Stimulated activated CD8-positive, alpha-beta memory T cell treated with anti-CD3 and anti-CD28 coated beads, Interleukin-7, amount 100 ng/mL, for 1 hour (primary cell): ENCODE measurements around the gene EFEMP1.

Experiments
- DNase-seq, 2 donors: peaks; one replicate each; pipeline ENCODE4 v3.0.0-alpha.2; 2020; ENCODE audit warnings: low read depth in 2 of 2

The EFEMP1 gene, protein sequence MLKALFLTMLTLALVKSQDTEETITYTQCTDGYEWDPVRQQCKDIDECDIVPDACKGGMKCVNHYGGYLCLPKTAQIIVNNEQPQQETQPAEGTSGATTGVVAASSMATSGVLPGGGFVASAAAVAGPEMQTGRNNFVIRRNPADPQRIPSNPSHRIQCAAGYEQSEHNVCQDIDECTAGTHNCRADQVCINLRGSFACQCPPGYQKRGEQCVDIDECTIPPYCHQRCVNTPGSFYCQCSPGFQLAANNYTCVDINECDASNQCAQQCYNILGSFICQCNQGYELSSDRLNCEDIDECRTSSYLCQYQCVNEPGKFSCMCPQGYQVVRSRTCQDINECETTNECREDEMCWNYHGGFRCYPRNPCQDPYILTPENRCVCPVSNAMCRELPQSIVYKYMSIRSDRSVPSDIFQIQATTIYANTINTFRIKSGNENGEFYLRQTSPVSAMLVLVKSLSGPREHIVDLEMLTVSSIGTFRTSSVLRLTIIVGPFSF

DNA sequence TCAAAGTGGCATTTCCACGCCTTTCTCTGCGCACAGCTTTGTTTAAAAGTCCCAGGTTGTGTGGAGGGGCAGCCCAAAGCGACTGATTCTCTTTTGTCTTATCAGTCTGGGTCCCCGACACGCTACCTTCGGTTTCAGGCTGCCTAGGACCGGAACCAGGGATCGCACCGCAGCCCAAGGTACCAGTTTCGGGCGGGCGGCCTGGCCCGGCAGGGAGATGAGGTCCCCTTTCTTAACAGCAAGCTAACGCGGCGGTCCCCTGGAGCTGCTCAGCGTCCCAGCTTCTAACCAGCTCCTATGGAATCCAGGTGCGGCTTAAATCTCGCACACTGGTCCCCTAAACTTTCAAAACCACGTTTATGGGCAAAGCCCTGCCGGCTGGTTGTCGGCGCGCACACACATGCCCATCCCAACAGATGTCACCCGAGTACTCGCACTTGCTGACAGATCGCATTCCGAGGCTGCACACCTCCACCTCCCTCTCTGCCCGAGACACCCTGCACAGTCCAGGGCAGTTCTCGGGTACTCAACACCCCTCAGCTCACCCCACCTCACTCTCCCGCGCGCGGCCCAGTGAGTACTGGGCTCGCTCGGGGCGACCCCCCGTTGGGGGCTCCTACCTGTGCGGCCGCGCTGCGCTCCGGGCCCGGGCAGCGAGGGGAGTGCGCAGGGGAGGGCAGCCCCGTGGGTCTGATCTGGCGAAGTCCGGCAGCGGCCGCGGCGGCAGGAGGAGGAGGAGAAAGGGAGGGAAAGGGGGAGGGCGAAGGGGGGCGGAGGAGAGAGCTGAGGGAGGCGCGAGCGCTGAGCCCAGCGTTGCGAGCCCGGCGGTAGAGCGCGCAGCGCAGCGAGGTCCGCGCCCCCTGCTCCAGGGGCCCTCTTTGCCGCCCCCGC, at the start of gene EFEMP1:
TSS of gene EFEMP1 (minus strand) at position 692 of the 891 bp plus-strand sequence. CDS start 1,342 bp downstream, outside the sequence.
- no peak for DNase-seq

DNA sequence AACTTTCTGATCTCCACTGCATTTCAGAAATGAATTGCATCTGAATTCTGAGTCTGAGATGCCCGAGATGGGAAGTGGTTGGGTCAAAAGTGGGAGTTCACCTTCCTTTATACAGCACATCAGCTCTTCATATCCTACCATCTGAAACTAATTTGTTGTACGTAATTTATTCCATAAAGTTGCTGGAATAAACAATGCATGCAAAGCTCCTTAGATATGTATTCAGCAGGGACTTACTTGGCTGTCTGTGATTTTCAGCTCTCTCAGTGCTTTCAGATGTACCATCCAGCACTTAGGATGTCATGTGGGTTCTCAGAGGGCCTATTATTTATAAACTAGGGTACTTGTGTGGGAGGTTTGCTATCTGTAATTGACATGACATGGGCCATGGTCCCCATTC, 46.9 kb upstream of the EFEMP1 start:
- no peak for DNase-seq

DNA sequence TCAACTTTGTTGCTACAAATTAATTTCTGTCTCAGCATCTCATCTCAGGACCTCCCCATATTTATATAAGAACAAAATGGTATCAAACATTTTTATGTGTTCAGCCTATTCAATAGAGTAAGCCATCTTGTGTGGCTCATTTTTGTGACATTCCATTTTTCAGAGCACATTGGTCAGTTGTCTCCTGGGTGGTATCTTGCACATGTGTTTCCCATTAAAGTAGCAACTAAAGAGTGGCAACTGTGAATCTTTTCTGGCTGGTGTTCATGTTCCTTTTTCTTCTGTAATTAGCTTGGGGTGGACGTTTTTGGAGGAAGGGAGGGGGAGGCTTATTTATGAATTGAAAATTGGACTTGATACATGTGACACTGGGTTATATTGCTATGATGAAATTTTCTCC, 45.4 kb upstream of the EFEMP1 start:
- DNase-seq = no peak

DNA sequence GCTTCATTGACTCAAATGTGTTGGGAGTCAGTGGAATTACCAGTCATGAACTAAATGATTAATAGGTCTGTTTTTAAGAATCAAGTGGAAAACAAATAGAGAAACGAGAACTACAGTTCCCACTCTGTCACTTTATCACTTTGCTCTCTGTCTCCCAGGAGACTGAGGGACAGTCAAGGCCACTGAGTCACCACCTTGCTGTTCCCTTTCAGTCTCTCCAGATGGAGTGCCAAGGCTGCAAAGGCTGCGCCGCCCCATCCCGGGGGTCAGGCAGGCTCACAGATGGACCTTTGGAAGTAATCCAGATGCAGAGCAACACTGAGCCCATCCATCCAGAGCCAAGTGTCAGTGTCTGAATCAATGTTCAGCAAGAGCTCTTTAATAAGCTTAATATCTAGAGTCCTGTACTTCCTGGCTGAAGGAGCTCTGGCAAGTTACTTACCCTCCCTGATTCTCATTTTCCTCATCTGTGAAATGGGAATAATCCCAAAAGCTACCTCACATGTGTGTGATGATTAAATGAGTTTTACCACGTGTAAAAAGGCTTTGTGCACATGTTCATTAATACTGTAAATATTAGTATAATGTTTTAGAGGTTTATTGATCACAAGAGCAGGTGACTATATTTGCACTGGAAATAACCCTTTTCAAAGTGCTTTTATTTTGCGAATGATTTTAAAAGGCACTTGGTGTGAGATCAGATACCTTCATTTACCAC, 43.0 kb upstream of the EFEMP1 start:
- DNase-seq = no peak

DNA sequence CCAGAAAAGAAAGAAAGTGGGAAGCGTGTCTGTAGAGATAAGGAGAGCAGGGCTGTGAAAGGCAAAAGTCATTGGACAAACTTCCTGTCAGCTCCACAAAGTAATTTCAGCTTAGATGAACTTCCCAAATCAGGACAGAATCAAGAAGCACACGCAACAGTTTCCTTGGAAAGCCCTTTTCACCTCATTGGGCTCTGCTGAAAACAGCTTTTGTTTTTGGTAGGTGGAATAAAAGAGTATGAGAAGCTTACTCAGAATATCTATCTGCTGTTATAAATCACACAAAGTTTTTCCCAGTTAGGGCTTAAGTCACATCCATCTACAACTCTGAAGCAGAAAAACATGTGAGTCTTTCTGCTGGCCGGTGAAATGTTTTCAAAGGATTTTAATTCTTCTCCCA, 42.4 kb upstream of the EFEMP1 start:
- no peak for DNase-seq

DNA sequence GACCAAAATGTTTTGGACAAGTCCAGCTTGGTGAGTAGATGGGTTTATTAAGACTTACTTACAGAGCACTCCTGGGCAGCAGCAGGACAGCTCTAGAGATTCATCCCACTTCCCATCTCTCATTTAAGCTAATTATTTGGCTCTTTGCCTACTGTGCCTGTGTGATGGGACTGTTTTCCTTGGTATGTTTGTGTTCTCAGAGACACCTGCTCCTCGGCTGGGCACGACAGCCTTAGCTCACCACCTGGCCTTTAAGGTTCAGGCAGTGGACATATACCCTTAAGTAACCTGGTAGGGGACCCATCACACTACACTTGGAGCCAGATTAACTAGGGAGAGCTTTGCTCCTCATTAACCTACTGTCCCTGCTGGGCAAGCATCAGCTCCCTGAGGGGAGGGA, 41.7 kb upstream of the EFEMP1 start:
- no peak for DNase-seq

DNA sequence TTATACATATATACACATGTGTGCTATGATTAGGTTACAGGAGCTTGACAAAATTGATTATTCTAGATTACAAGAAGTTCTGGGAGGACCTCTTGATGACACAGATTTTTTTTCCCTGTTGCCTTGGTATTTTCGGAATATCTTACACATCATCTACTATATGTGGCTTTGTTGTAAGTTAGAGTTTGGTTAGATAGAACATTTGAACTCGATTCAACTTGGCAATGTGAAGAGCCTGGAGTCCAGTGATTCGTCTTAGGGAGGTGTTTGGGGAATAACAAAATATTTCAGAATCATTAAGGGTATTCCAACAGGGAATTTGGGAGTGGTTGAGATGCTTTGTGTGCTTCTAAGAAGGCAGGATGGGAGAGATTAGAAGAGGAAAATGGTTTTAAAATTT, 39.3 kb upstream of the EFEMP1 start:
- no peak for DNase-seq

GRCh38 chr2:55961318-55961911, 37.8 kb upstream of the EFEMP1 start:
- no peak for DNase-seq

DNA sequence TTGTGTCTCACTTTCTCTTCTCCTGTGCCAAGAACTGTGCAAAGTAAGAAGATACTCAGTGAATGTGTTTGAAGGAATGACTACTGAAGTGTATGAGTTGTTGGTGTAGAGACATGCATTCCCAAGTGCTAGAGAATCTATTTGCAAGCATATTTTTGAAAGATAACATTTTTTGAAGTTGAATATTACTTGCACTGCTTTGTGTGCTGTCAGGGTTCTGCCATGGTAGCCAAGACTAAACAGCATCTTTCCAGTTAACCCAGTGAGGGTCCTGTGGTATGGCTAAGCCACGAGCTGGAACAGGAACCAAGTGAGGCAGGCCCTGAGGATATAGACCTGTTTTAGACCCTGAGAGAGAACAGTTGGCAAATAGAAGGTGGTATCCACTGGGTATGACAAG, 35.2 kb upstream of the EFEMP1 start:
- no peak for DNase-seq

DNA sequence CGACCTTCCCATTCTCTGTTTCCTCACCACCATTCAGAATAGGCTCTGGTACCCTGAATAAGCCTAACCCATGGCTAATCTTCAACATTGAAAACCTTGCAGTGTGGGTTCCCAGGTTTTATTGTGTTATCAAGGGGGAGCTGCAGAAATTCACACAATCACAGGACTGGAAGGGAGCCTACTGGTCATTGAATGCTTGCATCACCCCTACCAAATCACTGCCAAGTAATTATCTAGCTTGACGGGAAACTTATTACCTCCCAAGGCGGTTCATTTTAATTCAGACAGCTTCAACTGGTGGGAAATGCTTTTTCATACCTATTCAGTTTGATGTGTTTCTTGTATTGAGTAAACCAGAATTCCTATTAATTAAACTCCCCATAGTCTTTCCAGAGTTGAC, 33.6 kb upstream of the EFEMP1 start:
- DNase-seq = no peak

- DNase-seq = no peak
Observed at GRCh38 chr2:55954306-55955035, 30.9 kb upstream of the EFEMP1 start.

- no peak for DNase-seq
Observed at GRCh38 chr2:55952415-55952814, 28.8 kb upstream of the EFEMP1 start.

GRCh38 chr2:55951533-55951932, 28.0 kb upstream of the EFEMP1 start:
- no peak for DNase-seq

DNA sequence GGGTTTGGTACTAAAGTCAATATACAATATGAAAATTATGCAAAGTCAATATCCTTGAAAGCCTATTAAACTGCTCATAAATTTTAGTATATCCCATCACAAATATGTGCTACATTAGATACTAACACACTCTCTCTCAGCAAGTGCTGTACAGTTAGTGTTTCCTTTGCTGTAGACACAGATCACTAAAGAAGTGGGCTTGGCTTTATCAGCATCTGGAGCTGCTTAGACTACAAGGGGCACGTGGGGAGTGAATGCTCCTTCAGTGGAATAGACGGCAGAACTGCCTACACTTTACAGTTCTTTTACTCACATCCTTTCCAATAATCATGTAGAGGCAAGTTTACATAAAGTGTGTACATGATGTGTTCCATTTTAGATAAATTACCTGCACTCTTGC, 26.0 kb upstream of the EFEMP1 start:
- DNase-seq = no peak

GRCh38 chr2:55949211-55949610, 25.6 kb upstream of the EFEMP1 start:
- DNase-seq = no peak

- DNase-seq = no peak
Observed at GRCh38 chr2:55948176-55948923, 24.8 kb upstream of the EFEMP1 start.

DNA sequence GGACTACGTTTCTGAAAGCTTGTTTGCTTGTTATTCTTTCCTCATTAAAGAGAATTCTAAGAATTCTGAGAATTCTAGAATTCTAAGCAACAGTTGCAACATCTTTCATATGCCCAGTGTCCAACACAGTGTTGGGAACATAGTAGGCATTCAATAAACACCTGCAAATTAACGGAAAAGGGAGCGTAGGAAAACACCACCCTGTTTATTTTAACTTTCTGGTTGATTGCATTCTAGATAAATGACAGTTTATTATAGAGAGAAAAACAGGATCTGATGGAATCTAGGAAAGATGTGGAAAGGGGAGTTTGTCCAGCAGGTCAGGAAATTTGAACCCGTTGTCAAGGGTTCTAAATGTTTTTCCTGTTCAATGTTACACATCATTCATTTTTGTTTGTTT, 24.2 kb upstream of the EFEMP1 start:
- no peak for DNase-seq

DNA sequence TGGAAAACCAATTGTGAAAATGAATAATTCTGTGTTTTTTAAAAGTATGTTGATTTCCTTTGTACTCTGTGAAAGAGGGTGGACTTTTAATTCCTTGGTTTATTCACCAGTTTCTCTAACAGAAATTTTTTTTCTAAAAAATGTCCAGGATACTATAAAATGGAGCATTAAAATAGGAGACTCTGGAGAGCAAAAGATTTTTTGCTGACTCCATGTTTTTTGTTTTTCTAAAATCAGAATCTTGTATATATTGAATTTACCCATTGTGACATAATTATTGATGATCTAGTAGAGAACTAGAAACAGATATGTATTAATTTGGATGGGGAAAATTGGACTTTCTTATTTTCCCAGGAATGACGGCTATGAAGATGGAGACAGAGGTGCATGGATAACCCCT, 23.2 kb upstream of the EFEMP1 start:
- DNase-seq = no peak

GRCh38 chr2:55943466-55943865, 19.9 kb upstream of the EFEMP1 start:
- DNase-seq = no peak

GRCh38 chr2:55936351-55936750, 12.8 kb upstream of the EFEMP1 start:
- DNase-seq = no peak
